Caco-2 (cell line): ENCODE data around the gene IQGAP1. TPM values are rescaled to one million over a fixed set of nuclear protein-coding genes. Genes with fewer than 3 reads are reported as not detected.

Source experiments
- BruUV-seq: library from RNA; stranded (reverse); fragments of 400-500 nt; replicated peaks from 2 replicates; lab custom pipeline; 2021; lab: Mats Ljungman, UMichigan
- CTCF ChIA-PET: fragments of 300-600 bp; sonication (Branson Sonifier 250); formaldehyde crosslinking; loops from one replicate; lab custom pipeline; 2022; ENCODE audit warnings: antibody characterized with exemption; lab: Charles Lee
- POLR2A ChIA-PET: fragments of 300-600 bp; sonication (Branson Sonifier 250); formaldehyde crosslinking; loops from one replicate; lab custom pipeline; 2022; ENCODE audit warnings: antibody characterized with exemption; lab: Charles Lee
- DNase-seq, 2 experiments: peaks; one replicate each; pipeline versions ENCODE4 v3.0.0 to v3.0.0-alpha.2; 2020 to 2022
- H3K27me3 ChIP-seq: replicated peaks from 2 replicates; pipeline ENCODE4 v1.6.0; 2011; ENCODE audit warnings: low read length; ENCODE audit not compliant: control insufficient read depth, insufficient read depth
- H3K36me3 ChIP-seq: 2 replicates; pipeline ENCODE4 v1.5.1; 2011; ENCODE audit warnings: low read length; ENCODE audit not compliant: control insufficient read depth, insufficient read depth
- H3K4me1 ChIP-seq: fragments of 250-450 bp; sonication (Bioruptor Pico); 2 replicates; pipeline ENCODE4 v1.5.1; 2020; ENCODE audit warnings: mild to moderate bottlenecking
- H3K4me3 ChIP-seq: 2 replicates; pipeline ENCODE4 v1.5.1; 2011; ENCODE audit warnings: low read depth, mild to moderate bottlenecking, control low read depth, low read length
- H3K9me3 ChIP-seq: fragments of 250-450 bp; sonication (Bioruptor Pico); 2 replicates; pipeline ENCODE4 v1.5.1; 2020; ENCODE audit warnings: mild to moderate bottlenecking, moderate library complexity
- H3K27ac Mint-ChIP-seq: one replicate; pipeline ENCODE4 v1.8.0; 2022; ENCODE audit warnings: mixed read lengths; ENCODE audit not compliant: unreplicated experiment
- H3K27me3 Mint-ChIP-seq: one replicate; pipeline ENCODE4 v1.8.0; 2022; ENCODE audit warnings: mixed read lengths; ENCODE audit not compliant: insufficient read depth, unreplicated experiment
- H3K36me3 Mint-ChIP-seq: one replicate; pipeline ENCODE4 v1.8.0; 2022; ENCODE audit warnings: mild to moderate bottlenecking, mixed read lengths; ENCODE audit not compliant: insufficient read depth, unreplicated experiment
- H3K4me1 Mint-ChIP-seq: one replicate; pipeline ENCODE4 v1.8.0; 2022; ENCODE audit warnings: low read depth, mixed read lengths; ENCODE audit not compliant: unreplicated experiment
- H3K4me3 Mint-ChIP-seq: one replicate; pipeline ENCODE4 v1.8.0; 2022; ENCODE audit warnings: mild to moderate bottlenecking, moderate library complexity, mixed read lengths; ENCODE audit not compliant: unreplicated experiment
- H3K9me3 Mint-ChIP-seq: one replicate; pipeline ENCODE4 v1.8.0; 2022; ENCODE audit warnings: mixed read lengths; ENCODE audit not compliant: unreplicated experiment
- CTCF ChIP-seq, 2 experiments: fragments of 200-600 bp in 1 of 2; IDR thresholded peaks; 1 replicate in 1 of 2; 2 replicates in 1 of 2; pipeline versions ENCODE4 v1.5.1 to v1.8.0; 2011 to 2022; ENCODE audit warnings: antibody characterized with exemption in 1 of 2, control low read depth in 1 of 2, inconsistent platforms in 1 of 2, low read depth in 1 of 2, low read length in 1 of 2, mild to moderate bottlenecking in 1 of 2, moderate library complexity in 1 of 2; ENCODE audit not compliant: insufficient read depth in 1 of 2, severe bottlenecking in 1 of 2, unreplicated experiment in 1 of 2
- intact Hi-C: fragments of 100-400 bp; cut with micrococcal nuclease; formaldehyde crosslinking; loops from one replicate; pipeline ENCODE4 v1.10.0; 2022; ENCODE audit not compliant: unreplicated experiment
- total RNA-seq: library from RNA; stranded (reverse); gene quantifications from 2 replicates; pipeline ENCODE4 v1.2.3, GENCODE V29; 2022

The IQGAP1 gene
- total RNA-seq, 1 experiment from 2014 or later: 142 TPM

DNA sequence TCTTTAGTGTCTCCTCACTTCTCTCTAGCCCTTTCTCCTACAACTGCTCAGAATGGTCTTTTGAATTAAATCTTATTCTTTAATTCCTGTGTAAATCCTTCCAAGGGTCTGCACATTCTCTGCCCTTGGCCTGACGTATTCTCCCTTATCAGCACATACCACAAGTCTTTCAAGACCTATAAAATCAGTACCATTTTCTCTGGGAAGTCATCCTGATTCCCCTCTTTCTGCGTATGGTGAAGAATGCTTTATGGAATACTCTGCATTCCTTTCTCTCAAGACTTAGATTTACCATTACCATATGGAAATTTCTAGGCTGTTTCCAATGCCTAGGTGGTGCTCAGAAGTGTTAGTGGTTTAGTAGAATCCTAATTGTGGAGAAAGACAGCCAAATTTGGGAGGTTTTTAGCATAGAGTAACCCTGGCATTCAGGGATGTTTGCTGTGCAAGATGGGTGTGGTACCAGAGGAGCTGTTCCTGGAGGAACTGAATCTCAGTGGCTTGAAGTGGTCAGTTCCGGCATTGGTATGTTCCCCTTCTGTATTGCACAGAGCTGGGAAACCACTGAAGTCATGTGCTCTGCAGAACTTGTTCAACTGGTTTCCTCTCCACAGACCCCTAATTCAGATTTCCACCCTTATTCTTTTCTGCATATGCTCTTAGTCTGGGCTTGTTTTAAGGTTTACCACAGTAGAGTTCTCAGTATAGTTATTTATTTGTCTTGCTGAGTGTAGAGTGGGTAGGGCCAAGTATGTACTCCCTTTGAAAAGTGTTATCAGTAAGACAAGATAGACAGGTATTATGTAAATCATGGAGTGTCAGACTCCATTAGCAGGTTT lies 24.5 kb downstream of the IQGAP1 start:
- H3K9me3 Mint-ChIP-seq: no peaks in the 10 kb centered on the region
- intact Hi-C loops: loop anchor here (1.0 to 2.0 kb wide), 5 partner anchors 11 to 78 kb away; partner anchors contain the start of gene IQGAP1
- H3K27me3 Mint-ChIP-seq: no peaks in the 10 kb centered on the region
- H3K27ac Mint-ChIP-seq: peak overlapping the region; percentile 88
- H3K4me3 ChIP-seq: no peak overlapping the region
- POLR2A ChIA-PET: interaction anchor here (0.6 to 1.7 kb wide), 6 partner anchors 11 to 68 kb away, joined by 3 to 16 read pairs (median 4); partner anchors contain the start of genes IQGAP1 and ZNF774
- CTCF ChIA-PET: interaction anchor here (0.9 to 1.8 kb wide), 4 partner anchors 25 to 119 kb away, joined by 3 to 6 read pairs (median 4); no protein-coding TSS in a partner anchor
- peaks cover 50% of the 10 kb centered on the region for H3K4me1 ChIP-seq
- TSS peak; percentile 74 for BruUV-seq
- H3K4me1 Mint-ChIP-seq: peaks cover 57% of the 10 kb centered on the region
- peaks cover 34% of the 10 kb centered on the region for H3K36me3 Mint-ChIP-seq
- no peak for TF ChIP-seq CTCF (IDR thresholded peaks at IDR 0.05; ENCODE audit: insufficient read depth in 1 of 2, low read depth in 1 of 2, low read length in 1 of 2, severe bottlenecking in 1 of 2, unreplicated experiment in 1 of 2)
- H3K9me3 ChIP-seq: no peaks in the 10 kb centered on the region
- no peaks in the 10 kb centered on the region for H3K27me3 ChIP-seq
- no peaks in the 10 kb centered on the region for H3K36me3 ChIP-seq
- H3K4me3 Mint-ChIP-seq: peak overlapping the region; percentile 59
- DNase-seq: peak; percentile 77 to 85

DNA sequence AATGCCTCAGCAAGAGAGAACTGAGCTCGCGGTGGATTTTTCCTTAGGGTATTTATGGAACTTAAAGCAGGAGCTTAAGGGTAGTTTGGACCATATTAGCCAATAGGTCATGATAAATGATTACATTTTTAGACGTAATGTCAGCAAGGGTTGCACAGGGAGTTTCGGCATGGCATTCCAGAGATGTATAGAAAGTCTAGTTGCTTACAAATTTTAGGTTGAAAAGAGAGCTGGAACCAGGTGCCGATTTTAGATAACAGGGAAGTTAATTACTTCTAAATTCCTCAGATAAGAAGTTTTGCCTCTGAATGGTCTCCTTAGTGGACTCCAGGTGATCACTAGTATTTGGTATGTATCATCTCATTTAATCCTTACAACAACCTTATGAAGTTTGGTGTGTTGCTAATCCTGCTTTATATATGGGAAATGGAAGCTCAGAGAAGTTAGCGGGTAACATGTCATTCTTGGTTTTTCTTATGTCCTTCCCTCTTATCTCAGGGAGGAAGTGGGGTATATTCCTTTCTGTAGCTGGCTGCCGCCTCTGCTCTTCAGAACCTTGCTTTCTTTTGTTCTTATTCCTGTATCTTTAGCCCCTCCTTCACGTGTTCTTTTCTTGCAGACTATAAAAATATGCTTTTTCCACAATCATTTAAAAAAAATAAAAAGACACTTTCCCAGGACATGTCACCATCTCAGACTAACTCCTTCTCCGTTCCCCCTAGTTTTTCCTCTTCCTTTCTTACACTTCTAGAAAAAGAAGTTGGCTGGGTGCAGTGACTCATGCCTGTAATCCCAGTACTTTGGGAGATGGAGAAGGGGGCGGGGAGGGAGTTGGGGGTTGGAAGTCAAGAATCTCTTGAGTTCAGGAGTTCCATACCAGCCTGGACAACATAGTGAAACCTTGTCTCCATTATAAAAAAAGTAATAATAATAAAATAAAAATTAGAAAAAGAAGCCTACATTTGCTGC lies 25.7 kb downstream of the IQGAP1 start:
- H3K9me3 Mint-ChIP-seq: no peaks in the 10 kb centered on the region
- Histone ChIP-seq H3K4me3 (no peak overlapping the region), H3K9me3 (no peaks in the 10 kb centered on the region), H3K4me1 (peaks cover 46% of the 10 kb centered on the region), H3K27me3 (no peaks in the 10 kb centered on the region), H3K36me3 (no peaks in the 10 kb centered on the region)
- BruUV-seq: no TSS peak
- ChIA-PET CTCF (interaction anchor here (0.8 to 1.8 kb wide), 3 partner anchors 26 to 120 kb away, joined by 3 to 6 read pairs (median 4); no protein-coding TSS in a partner anchor), POLR2A (interaction anchor here (0.5 to 1.7 kb wide), 8 partner anchors 12 to 148 kb away, joined by 3 to 16 read pairs (median 4); partner anchors contain the start of genes IQGAP1 and ZNF774)
- intact Hi-C loops: loop anchor here (1.0 to 2.0 kb wide), 3 partner anchors 51 to 79 kb away; no protein-coding TSS in a partner anchor
- H3K4me3 Mint-ChIP-seq: peak overlapping the region; percentile 59
- H3K27ac Mint-ChIP-seq: peak overlapping the region; percentile 88
- no peak for TF ChIP-seq CTCF (IDR thresholded peaks at IDR 0.05; ENCODE audit: insufficient read depth in 1 of 2, low read depth in 1 of 2, low read length in 1 of 2, severe bottlenecking in 1 of 2, unreplicated experiment in 1 of 2)
- H3K36me3 Mint-ChIP-seq: peaks cover 38% of the 10 kb centered on the region
- peak; percentile 62 to 64 for DNase-seq
- peaks cover 50% of the 10 kb centered on the region for H3K4me1 Mint-ChIP-seq
- no peaks in the 10 kb centered on the region for H3K27me3 Mint-ChIP-seq
